GM18873 (cell line): ENCODE results near the gene SURF6.
"Not testable (repeated sequence)": the region's sequence is repeated elsewhere in the genome, so short reads cannot be mapped to it uniquely, and the experiment has no call there.

ENCODE experiments used
- ATAC-seq: cut with Tn5 transposase; IDR thresholded peaks from one replicate; pipeline ENCODE4 v1.9.1; 2021; ENCODE audit warnings: mild to moderate bottlenecking, moderate library complexity, moderate number of reproducible peaks; ENCODE audit not compliant: unreplicated experiment, low FRiP score

The SURF6 gene

DNA sequence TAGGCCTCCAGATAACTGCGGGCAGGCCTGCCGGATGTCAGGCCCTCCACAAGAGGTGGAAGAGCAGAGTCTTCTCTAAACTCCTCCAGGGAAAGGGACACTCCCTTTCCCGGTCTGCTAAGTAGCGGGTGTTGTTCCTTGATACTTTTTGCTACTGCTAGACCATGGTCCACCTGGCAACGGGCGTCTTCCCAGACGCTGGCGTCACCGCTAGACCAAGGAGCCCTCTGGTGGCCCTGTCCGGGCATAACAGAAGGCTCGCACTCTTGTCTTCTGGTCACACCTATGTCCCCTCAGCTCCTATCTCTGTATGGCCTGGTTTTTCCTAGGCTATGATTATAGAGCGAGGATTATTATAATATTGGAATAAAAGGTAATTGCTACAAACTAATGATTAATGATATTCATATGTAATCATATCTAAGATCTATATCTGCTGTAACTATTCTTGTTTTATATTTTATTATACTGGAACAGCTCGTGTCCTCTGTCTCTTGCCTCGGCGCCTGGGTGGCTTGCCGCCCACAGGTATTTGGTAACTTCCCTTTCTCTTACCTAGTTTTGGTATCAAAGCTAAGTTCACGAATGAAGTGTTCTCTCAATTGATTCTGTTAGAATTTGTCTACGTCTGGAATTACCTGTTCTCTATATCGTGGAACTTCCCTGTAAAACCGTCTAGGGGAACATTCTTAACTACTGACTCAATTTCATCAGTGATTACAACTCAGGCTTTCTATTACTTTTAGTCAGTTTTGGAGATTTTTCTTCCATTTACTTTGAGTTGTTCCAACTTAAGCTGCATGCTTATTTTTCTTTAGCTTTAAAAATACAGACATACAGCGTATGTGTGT lies 6.5 kb downstream of the SURF6 start:
- not testable (repeated sequence) for ATAC-seq

DNA sequence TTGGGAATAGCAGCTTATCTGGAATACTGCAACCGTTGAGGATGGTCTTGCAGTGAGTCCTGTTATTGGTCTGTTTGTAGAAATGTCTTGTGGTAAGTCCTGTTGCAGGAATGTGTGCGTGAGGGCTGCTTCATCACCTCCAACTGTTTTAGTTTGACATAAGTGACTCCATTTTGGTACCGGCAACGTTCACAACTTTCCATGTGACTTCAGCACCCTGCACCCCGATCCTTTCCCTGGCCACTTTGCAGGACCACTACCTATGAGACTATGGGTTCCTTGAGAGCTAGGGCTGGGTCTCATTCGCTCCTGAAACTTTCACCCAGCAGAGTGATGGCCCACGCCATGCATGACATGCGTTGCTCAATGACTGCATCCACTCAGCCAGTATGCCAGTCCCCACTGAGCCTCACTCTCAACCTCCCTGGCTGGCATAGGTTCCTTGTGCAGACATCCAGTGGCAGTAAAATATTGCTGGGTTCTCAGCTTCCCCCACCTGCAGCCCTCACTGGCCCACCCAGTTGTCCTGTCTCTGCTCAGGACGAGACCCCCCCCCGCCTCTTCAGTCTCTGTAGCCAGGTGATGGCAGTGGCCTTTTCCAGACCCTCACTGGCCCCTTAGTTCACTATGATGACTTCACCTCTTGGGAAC lies 8.0 kb downstream of the SURF6 start:
- ATAC-seq = no peak

DNA sequence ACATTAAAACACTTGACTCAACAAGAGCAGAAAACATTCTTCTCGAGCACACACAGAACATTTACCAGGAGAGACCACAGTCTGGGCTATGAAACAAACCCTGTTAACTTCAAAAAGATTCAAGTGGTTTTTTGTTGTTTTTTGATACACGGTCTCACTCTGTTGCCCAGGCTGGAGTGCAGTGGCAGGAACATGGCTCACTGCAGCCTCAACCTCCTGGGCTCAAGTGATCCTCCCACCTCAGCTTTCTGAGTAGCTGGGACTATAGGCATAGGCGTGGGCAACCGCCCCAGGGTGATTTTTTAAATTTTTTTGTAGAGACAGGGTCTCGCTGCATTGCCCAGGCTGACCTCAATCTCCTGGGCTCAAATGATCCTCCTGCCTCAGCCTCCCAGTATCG lies 9.0 kb downstream of the SURF6 start:
- not testable (repeated sequence) for ATAC-seq

DNA sequence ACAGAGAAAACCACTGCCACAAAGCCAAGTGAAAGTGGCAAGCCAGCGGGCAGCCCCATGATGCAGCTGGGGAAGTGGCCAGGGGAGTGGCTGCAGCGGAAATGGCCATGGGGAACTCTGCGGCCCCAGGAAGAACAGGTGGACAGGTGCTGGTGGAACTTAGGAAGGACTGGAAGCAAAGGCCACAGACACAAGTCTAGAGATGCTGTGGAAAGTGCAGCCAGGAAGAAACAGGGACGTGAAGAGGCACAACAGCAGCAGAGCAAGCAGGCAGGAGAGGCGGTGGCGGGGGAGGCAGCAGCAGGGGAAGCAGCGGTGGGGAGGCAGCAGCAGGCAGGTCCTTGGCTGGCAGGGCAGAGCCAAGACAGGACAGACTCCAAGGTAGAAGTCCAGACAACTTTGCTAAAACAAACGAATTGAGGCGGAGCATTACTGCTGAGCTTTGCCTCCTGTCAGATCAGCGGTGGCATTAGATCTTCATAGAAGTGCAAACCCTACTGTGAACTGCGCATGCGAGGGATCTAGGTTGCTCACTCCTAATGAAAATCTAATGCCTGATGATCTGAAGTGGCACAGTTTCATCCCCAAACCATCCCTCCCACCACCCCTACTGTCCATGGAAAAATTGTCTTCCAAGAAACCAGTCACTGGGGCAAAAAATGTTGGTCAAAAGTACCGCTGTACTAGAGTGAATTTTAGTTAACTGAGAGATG lies 11.8 kb downstream of the SURF6 start:
- no peak for ATAC-seq

DNA sequence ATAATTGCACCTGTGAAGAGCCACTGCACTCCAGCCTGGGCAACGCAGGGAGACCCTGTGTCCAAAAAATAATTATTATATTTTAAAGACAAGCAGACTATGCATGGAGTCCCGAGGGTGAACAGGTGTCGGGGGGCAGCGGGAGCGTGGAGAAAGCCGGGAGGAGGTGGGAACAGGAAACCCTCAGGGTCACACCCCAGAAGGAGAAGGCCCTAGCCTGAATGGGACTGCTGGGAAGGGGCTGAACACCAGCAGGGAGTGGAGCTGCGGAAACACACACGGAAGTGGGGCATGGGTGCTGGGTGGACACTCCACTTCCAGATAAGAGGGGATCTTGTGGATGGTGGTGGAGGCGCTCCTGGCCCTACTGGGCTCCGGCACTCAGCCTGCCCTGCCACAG lies 12.8 kb downstream of the SURF6 start:
- ATAC-seq = no peak

DNA sequence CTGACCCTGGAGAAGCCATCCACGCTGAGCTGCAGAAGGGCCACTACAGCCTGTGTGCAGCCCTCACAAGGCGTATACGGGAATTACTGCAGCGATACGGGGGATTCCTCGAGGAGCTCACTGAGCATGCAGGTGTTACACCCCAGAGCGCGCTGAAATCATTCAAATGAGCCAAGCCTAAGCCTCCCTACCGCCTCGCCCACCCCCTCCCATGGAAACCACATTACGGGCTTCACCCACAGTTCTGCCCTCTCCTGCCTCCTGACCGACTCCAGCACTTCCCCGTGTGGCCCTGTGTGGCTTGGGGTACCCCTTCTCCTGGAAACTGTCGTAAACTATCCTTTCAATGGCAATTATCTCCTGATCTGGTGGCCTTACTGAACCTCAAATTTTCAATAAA lies 13.3 kb downstream of the SURF6 start:
- ATAC-seq = no peak

DNA sequence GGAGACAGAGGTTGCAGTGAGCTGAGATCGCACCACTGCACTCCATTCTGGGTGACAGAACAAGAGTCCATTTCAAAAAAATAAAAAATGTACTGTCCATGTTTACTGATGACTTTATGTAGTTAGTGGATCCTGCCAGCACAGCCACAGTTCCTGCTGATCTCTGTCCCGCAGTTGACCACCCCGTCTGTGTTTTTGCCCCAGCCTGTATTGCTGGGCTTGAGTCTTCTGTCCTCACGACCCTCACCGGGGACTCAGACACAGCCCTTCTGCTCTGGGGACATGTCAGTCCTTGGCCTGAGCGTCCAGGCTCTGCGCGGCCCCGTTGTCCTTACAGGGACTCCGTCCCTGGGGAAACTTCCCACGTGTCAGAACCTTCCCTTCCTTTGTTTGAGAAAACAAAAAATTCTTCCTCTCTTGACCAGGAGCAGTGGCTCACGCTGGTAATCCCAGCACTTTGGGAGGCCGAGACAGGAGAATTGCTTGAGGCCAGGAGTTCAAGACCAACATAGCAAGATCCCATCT lies 14.5 kb downstream of the SURF6 start:
- no peak for ATAC-seq

DNA sequence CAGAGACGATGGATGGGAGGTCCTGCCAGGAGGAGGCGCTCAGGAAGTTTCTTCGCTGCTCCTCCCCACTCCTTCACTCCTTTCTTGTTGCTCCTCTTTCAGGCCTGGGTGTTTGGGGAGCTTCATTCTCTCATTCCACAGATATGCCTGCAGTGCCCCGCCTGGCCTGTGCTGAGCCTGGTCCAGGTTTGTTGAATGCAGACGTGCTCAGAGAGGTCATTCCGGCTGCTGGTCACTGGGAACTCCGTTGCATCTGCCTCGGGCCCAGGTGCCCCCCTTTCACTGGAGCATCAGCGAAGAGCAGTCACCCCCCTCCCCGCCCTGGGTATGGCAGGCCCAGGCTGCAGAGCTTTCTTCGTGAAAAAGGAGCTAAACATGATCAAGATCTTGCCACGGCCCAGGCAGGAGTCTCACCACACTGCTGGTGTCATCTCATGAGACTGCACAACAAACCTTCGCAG lies 15.5 kb downstream of the SURF6 start:
- no peak for ATAC-seq

DNA sequence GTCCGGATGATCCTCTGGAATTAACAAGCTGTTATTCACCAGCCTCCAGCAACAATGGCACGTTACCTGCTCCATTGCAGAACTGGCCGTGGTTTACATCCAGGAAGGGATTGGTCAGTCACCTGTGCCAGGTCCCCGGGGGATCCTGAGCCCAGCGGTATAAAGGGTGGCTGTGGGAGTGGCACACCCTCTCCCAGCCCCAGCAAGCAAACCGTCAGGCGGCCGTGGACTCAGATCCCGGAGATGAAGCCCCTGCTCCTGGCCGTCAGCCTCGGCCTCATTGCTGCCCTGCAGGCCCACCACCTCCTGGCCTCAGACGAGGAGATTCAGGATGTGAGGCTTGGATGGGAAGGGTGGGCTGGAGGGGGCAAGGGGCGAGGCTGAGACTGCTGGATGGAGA lies 18.4 kb downstream of the SURF6 start:
- not testable (repeated sequence) for ATAC-seq

DNA sequence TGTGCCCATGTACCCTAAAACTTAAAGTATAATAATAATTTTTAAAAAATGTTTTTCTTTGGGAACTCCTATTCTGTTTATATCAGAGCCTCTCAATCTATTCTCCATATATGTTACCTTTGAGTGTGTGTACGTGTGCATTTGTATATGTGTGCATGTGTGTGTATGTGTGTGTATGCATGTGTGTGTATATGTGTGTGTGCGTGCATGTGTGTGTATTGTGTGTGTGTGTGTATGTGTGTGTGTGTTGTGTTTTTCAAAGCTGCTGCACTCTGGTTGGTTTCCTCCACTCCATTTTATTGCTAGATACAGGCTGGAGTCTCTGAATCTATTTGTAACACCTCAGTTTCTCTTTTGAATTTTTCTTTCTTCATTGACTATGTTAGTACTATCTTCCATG lies 20.0 kb downstream of the SURF6 start:
- no peak for ATAC-seq

DNA sequence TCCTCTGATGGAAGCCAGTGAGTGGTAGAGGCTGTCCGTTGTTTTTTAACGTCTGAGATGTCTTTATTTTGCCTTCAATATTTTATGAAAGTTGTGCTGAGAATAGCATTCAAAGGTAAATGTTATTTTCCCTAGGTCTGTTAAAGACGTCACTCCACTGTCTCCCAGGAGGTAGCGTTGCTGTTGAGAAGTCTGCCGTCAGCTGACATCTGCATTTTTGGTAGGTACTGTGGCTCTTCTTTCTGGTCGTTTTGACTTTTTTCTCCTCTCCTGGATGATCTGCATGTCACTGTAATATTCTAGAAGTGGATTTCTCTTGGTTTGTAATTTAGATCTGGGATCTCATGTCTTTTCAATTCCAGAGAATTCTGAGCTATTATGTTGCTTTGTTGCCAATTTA lies 26.4 kb downstream of the SURF6 start:
- ATAC-seq = no peak

DNA sequence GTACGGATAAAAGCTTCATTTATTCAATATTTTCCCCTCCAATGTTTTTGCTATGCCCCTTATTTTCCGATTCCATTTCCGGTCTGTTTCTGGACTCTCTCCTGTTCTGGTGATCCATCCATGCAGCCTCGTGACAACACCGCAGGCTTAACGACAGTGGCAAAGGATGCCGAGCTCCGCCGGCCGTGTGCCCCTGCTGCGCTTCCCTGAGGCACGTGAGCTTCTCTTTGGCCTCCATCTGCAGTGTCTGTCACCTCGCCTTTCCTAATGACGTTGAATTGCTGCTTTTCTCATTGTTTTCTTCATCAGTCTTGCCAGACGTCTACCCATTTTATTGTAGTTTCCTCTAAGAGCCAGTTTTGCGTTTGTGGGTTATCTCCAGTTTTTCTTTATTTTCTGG lies 28.7 kb downstream of the SURF6 start:
- ATAC-seq = no peak

DNA sequence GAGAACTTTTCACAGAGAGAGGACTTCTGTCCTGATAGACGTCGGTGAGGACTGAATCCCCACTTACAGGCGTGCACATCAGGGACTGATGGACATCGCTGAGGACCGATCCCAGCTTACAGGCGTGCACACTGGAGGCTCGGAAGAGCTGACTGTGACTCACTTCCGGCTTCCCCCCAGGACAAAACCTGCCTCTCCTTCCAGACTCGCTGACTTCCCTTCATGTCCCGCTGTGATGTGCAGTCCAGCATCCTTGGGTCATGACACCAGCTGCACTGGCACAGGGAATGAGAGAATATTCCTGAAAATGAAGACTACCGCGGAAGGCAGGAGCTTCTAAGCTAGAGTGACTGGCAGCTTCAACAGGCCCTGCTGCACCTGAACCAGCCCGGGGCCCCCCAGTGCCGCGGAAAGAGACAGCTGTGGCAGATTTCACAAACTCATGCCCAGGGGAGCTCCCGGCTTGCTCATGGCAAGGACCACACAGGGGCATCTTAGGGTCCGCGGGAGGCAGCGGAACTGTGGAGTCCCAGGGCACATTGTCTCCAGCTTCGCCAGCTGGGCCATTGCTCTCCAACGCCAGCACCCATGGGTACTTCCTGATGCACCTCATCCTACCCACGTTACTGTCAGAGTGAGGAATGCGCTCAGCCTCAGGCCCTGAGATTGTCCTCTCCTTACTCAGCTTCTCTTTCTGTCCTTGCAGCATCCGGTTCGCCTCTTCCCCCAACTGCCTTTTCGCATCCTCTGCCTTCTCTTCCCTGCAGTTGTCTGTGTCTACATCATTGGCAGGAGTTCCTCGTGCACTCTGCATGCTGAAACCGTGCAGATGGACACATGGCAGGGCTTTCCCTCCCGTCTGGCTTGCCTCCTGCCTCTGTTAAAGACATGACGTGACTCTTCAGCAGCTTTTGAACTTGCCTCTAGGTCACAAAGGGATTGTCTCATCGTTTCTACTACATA lies 29.5 kb downstream of the SURF6 start:
- ATAC-seq = no peak

DNA sequence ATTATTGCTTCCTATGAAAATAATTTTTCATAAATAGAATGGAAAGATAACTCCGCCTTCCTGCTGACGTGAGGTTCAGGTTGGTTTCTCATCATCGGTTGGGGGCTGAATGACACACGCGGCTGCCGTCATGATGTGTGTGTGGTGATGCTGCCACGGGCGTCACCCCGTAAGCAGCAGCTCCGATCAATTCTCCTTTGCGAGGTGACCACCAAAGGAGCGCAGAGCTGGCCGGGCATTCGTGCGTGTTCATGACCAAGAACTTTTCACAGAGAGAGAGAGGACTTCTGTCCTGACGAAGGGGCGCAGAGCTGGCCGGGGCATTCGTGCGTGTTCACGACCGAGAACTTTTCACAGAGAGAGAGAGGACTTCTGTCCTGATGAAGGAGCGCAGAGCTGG lies 30.3 kb downstream of the SURF6 start:
- no peak for ATAC-seq

DNA sequence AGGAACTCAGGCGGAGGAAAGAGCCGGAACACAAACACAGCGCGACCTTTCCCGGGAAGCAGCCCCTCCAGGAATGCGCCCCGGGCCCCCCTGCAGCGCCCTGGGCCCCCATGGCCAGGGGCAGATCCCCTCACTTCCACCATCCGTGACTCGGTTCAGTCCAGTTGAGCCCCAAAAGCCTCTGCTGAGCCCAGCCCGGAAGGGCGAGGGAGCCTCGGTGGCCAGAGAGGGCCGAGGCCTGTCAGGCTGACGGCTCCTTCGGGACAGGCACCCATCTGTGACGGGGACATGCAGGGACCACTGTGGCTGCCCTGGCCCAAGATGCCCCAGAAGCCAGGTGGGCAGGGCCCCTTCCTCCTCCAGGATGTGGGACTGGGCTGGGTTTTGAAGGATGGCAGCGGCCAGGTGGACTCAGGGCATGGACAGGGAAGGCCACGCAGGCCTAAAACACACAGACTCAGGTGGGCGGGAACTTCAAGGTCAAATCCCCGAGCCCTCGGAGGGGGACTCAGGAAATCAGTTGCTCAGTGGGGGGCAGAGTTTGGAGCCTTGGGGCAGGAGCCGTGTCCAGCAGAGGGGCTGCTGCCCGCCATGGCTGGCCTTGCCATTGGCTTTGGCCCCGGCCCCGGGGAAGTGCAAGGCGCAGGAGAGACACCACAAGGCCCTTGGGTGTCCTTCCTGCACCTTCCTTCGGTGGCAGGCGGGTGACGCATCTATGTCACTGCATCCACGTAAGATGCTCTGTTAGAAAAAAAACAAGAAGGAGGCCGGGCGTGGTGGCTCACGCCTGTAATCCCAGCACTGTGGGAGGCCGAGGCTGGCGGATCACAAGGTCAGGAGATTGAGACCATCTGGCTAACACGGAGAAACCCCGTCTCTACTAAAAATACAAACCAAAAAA lies 31.3 kb downstream of the SURF6 start:
- no peak for ATAC-seq

DNA sequence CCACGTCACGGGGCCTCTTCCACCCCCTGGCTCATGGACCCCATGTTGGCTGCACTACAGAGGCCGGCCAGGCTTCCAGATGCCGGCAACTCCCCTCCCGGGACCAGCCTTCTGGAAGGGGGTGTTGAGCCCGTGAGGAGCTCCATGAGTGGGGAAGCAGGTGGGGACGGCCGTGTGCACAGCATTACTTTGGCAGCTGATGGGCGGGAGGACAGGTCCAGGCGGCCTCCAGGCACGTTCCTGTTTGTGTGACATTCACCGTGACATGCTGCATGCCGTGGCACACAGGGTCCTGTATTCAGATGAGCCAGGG lies 31.9 kb downstream of the SURF6 start:
- ATAC-seq = no peak

DNA sequence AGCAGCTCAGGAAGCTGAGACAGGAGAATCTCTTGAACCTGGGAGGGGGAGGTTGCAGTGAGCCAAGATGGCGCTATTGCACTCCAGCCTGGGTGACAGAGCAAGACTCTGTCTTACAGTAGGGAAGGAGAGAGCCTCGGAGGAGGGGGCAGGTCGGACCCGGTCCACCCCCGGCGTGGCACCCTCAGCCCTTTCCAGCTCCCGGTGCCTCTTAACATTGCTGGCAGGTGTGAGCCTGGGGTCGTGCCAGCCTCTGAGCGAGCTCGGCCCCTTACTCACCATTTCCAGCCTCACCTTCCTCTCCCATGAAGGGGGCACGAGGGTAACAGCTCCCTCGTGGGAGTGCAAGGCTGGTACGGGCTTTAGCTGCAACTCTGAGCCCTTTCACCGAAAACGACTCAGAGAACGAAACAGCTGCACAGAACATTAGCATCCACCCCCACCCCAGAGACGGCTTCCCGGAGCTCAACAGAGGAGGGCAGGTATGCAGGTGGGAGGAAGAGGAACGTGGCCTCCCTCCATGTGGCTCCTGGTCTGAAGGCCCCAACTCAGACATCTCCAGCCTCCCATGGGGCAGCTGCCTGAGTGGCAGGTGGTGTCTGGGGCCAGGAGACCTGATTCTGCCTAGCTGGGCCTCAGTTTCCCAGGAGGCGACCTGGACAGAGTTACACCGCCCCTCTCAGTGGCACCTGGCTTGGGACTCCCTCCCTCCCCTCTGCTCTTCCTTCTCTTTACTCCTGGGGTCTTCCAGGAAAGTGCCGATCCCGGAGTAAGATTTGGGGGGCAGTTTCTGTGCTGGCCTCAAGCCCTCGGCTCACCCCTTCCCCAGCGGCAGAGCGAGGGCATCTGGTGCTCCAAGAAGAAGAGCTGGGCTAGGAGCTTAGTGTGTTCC lies 32.5 kb downstream of the SURF6 start:
- ATAC-seq = no peak
